Ovary (tissue), 3 donors: ENCODE data around the gene PSMB7.

Experiments
- EP300 ChIP-seq: sonication (generic); formaldehyde crosslinking; IDR thresholded peaks from one replicate; pipeline ENCODE4 v1.6.1; 2017; ENCODE audit warnings: antibody characterized with exemption
- TF ChIP-seq, protein P1 (sequence below), 3 donors: fragments of 450-650 bp in 2 of 3; fragments of 200-600 bp in 1 of 3; IDR thresholded peaks; one replicate each; pipeline versions ENCODE4 v1.5.1 to v1.8.0; 2016 to 2022; ENCODE audit warnings: antibody characterized with exemption in 3 of 3, mild to moderate bottlenecking in 1 of 3
- donor health status: DM: no; HTN: no; CAD: no.

DNA sequence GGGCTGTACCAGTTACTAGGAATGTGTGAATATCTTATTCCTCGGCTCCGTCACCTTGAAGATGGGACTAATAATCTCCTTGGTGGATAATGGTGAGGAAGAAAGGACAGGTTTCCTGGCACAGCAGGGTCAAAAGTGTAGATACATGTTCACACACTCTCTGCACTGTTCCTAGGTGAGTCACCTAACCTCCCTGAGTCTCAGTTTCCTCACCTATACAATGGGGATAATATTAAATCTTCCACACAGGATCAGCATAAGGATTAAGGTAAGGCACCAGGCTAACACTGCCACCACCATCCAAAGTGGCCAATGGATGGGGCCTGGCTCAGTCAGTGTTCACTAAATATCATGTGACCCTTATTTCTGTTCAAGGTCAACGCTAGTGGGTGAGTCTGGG lies 66.9 kb downstream of the PSMB7 start:
- TF ChIP-seq, protein P1, sequence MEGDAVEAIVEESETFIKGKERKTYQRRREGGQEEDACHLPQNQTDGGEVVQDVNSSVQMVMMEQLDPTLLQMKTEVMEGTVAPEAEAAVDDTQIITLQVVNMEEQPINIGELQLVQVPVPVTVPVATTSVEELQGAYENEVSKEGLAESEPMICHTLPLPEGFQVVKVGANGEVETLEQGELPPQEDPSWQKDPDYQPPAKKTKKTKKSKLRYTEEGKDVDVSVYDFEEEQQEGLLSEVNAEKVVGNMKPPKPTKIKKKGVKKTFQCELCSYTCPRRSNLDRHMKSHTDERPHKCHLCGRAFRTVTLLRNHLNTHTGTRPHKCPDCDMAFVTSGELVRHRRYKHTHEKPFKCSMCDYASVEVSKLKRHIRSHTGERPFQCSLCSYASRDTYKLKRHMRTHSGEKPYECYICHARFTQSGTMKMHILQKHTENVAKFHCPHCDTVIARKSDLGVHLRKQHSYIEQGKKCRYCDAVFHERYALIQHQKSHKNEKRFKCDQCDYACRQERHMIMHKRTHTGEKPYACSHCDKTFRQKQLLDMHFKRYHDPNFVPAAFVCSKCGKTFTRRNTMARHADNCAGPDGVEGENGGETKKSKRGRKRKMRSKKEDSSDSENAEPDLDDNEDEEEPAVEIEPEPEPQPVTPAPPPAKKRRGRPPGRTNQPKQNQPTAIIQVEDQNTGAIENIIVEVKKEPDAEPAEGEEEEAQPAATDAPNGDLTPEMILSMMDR (IDR thresholded peaks at IDR 0.05): no peak
- no peak for TF ChIP-seq EP300
